ENCODE data around the gene FAM131A. TPM values are rescaled to one million over a fixed set of nuclear protein-coding genes. Genes with fewer than 3 reads are reported as not detected.

The FAM131A gene
- total and polyA plus RNA-seq, 10 of the 15 experiments (the other 5 are each of a cell fraction or from before 2014, with no cell fraction given), result 0.31 to 4.5 (median 1.5) TPM

- ChIA-PET RAD21 (ENCODE audit: unreplicated experiment) (no interaction called here), SMC1A (ENCODE audit: uncharacterized antibody, unreplicated experiment) (no interaction called here), POLR2A (no interaction called here), CTCF (interaction anchor here (1.2 to 2.1 kb wide), 3 partner anchors 165 to 403 kb away, joined by 3 to 6 read pairs (median 4); no protein-coding TSS in a partner anchor)
- Histone ChIP-seq H3K27ac (ENCODE audit: control insufficient read depth, insufficient read depth) (no peak overlapping the region), H3K27me3 (replicated peaks in 1 of 2; ENCODE audit: control insufficient read depth in 2 of 2, insufficient read depth in 2 of 2, low read length in 1 of 2) (peaks cover 3 to 11% of the 10 kb centered on the region in 2 experiments), H3K79me2 (ENCODE audit: control insufficient read depth, insufficient read depth, low read length) (no peaks in the 10 kb centered on the region), H3K9me3 (replicated peaks; ENCODE audit: control insufficient read depth, insufficient read depth, low read length) (no peaks in the 10 kb centered on the region), H3K36me3 (ENCODE audit: control insufficient read depth in 2 of 2, insufficient read depth in 2 of 2, low read length in 1 of 2) (no peaks in the 10 kb centered on the region), H2AFZ (ENCODE audit: control insufficient read depth, low read depth, low read length) (no peak overlapping the region), H4K20me1 (ENCODE audit: control insufficient read depth, insufficient read depth) (no peaks in the 10 kb centered on the region), H3K4me2 (ENCODE audit: control insufficient read depth, insufficient read depth) (no peak overlapping the region), H3K4me1 (ENCODE audit: control insufficient read depth, insufficient read depth, low read length) (no peaks in the 10 kb centered on the region), H3K9ac (ENCODE audit: control insufficient read depth, insufficient read depth, low read length) (no peak overlapping the region), H3K4me3 (no peak overlapping the region)
- in situ Hi-C loops (cut with MboI), result no loop called here
- BruUV-seq (replicated peaks), result no TSS peak
- 34% methylated on average over 12 of the region's 12 CpGs for WGBS (ENCODE audit: insufficient coverage, insufficient replicate concordance, low lambda C conversion rate, missing lambda C conversion rate)
- ATAC-seq, result no peak
- FAIRE-seq, result no peak
- TF ChIP-seq JUND (IDR thresholded peaks at IDR 0.05; ENCODE audit: low read depth, low read length) (no peak), MTA3 (IDR thresholded peaks at IDR 0.05; ENCODE audit: borderline replicate concordance, low read length) (no peak), ZBED1 (IDR thresholded peaks at IDR 0.05; ENCODE audit: borderline replicate concordance) (no peak), ZNF622 (IDR thresholded peaks at IDR 0.05) (no peak), SUZ12 (IDR thresholded peaks at IDR 0.05; ENCODE audit: unreplicated experiment) (no peak), USF2 (IDR thresholded peaks at IDR 0.05; ENCODE audit: borderline replicate concordance, low read depth, low read length) (no peak), PBX3 (IDR thresholded peaks at IDR 0.05; ENCODE audit: insufficient replicate concordance, low read depth, low read length) (no peak), REST (IDR thresholded peaks at IDR 0.05; ENCODE audit: low read depth, low read length) (no peak), HDAC6 (IDR thresholded peaks at IDR 0.05; ENCODE audit: unreplicated experiment) (no peak), STAT3 (IDR thresholded peaks at IDR 0.05; ENCODE audit: low read depth, low read length) (no peak), ZNF217 (IDR thresholded peaks at IDR 0.05) (no peak), CREB1 (IDR thresholded peaks at IDR 0.05; ENCODE audit: low read depth) (no peak), RB1 (IDR thresholded peaks at IDR 0.05; ENCODE audit: borderline replicate concordance) (no peak), SMAD5 (IDR thresholded peaks at IDR 0.05; ENCODE audit: low read depth) (no peak), POLR2A (IDR thresholded peaks at IDR 0.05; ENCODE audit: low read depth, low read length) (no peak), GABPA (IDR thresholded peaks at IDR 0.05; ENCODE audit: low read depth) (no peak), CREM (IDR thresholded peaks at IDR 0.05; ENCODE audit: low read depth) (no peak), E2F8 (IDR thresholded peaks at IDR 0.05; ENCODE audit: low read depth, partially characterized antibody) (no peak)
- intact Hi-C loops (cut with micrococcal nuclease; ENCODE audit: unreplicated experiment), result no loop called here
- DNase-seq (ENCODE audit: low read depth, low spot score), result no peak
Measured at GRCh38 chr3:184375747-184376461, 38.5 kb downstream of the FAM131A start.
